ENCODE results near the gene TMEM94. TPM values are rescaled to one million over a fixed set of nuclear protein-coding genes. Genes with fewer than 3 reads are reported as not detected.
"Not testable (repeated sequence)": the region's sequence is repeated elsewhere in the genome, so short reads cannot be mapped to it uniquely, and the experiment has no call there.

Gene TMEM94
- polyA plus RNA-seq, 4 donors: 41.8 to 87.7 (median 60.3) TPM

DNA sequence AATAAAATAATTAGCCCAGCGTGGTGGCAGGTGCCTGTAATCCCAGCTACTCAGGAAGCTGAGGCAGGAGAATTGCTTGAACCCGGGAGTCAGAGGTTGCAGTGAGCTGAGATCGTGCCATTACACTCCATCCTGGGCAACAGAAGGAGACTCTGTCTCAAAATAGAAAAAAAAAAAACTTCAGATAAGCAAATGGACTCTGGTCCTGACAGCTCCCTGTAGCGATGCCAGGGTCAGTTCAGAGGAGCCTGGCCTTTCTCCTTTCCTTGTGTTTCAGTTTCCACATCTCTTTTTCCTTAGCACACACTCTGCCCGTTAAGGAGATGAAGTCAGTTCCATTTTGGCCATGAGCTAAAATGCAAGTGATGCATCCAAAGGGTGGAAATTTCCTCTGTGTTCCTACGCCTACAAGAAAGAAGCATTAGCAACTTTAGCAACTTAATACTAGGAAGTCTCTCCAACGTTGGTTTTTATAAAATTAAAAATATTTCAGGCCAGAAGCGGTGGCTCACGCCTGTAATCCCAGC is 39.3 kb upstream of the TMEM94 start:
- 25 to 48% (median 34%) methylated on average over 9 of the region's 9 CpGs for WGBS, 3 donors
- Histone ChIP-seq H3K27me3 (ENCODE audit: control insufficient read depth in 3 of 3, insufficient read depth in 3 of 3, low read length in 3 of 3) (no peaks in the 10 kb centered on the region), H3K9me3 (ENCODE audit: control insufficient read depth in 2 of 2, insufficient read depth in 1 of 2, low read depth in 1 of 2, low read length in 1 of 2) (no peaks in the 10 kb centered on the region), H3K27ac (ENCODE audit: low read depth in 1 of 3, low read length in 2 of 3) (peak overlapping the region in 2 of 3 donors; percentile 17 to 72), H3K4me1 (ENCODE audit: control insufficient read depth in 3 of 3, insufficient read depth in 2 of 3, low read depth in 1 of 3, low read length in 2 of 3) (peaks cover 0 to 20% (median 0%) of the 10 kb centered on the region in 3 donors), H3K4me3 (ENCODE audit: low read depth in 1 of 3, low read length in 3 of 3) (no peak overlapping the region), H3K36me3 (ENCODE audit: control insufficient read depth in 3 of 3, insufficient read depth in 2 of 3, low read depth in 1 of 3, low read length in 3 of 3) (no peaks in the 10 kb centered on the region)
- FAIRE-seq (no peak), DNase-seq (peak; percentile 75 to 89)

DNA sequence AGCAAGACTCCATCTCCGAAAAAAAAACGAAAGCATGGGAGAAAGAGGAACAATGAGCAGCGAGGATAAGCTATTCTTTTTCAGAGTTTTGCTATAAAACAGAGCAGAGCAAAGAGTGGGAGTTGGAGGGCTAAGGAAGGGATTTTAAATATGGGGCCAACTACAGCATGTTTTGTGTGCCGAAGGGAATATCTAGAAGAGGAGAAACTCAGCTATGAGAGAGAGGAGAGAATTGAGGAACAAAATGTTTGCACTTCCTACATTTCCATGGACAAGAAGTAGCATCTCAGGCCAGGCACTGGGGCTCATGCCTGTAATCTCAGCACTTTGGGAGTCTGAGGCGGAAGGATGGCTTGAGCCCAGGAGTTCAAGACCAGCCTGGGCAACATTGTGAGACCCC is 37.9 kb upstream of the TMEM94 start:
- Histone ChIP-seq H3K9me3 (ENCODE audit: control insufficient read depth in 2 of 2, insufficient read depth in 1 of 2, low read depth in 1 of 2, low read length in 1 of 2) (no peaks in the 10 kb centered on the region), H3K4me1 (ENCODE audit: control insufficient read depth in 3 of 3, insufficient read depth in 2 of 3, low read depth in 1 of 3, low read length in 2 of 3) (peaks cover 0 to 17% (median 0%) of the 10 kb centered on the region in 3 donors), H3K4me3 (ENCODE audit: low read depth in 1 of 3, low read length in 3 of 3) (no peak overlapping the region), H3K27ac (ENCODE audit: low read depth in 1 of 3, low read length in 2 of 3) (no peak overlapping the region), H3K36me3 (ENCODE audit: control insufficient read depth in 3 of 3, insufficient read depth in 2 of 3, low read depth in 1 of 3, low read length in 3 of 3) (no peaks in the 10 kb centered on the region), H3K27me3 (ENCODE audit: control insufficient read depth in 3 of 3, insufficient read depth in 3 of 3, low read length in 3 of 3) (no peaks in the 10 kb centered on the region)
- 59 to 75% (median 72%) methylated on average over 5 of the region's 5 CpGs for WGBS, 3 donors
- FAIRE-seq (no peak), DNase-seq (no peak)

DNA sequence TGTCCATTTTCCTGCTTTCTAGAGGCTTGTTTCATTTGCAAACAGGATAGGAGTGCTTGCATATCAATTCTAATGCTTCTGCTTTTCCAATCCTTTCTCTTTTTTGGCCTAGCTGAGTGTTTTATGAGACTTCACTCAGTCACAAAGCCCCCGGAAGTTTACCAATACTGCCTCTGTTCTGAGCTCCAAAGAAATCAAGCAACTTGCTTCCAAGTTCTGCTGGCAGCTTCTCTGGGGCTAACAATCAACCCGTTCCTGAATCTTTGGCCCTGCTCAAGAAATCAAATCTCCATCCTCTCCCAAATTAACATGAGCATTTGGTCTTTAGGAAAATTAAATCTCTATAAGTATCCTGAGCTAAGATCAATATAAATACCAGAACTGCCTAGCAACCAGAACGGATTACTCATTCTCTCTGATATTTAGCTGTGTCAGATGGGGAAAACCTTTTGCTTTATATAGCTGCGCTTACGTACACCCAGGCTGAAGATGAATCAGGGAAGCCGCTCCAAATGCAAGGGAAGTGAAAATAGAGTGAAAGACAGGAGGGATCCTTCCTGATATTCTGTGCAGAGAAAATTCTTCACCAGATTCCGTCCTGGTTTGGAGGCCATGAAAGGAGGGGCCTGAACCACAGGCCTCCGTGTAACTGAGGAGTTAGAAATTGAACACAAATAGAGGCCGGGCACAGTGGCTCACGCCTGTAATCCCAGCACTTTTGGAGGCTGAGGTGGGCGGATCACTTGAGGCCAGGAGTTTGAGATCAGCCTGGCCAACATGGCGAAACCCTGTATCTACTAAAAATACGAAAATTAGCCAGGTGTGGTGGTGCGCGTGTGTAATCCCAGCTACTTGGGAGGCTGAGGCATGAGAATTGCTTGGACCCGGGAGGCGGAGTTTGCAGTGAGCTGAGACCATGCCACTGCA is 27.6 kb upstream of the TMEM94 start:
- WGBS, 3 donors: 76 to 85% (median 85%) methylated on average over 17 of the region's 17 CpGs
- DNase-seq (peak; percentile 13 to 31), FAIRE-seq (no peak)
- no peaks in the 10 kb centered on the region for H3K9me3 ChIP-seq (ENCODE audit: control insufficient read depth in 2 of 2, insufficient read depth in 1 of 2, low read depth in 1 of 2, low read length in 1 of 2)
- H3K27me3 ChIP-seq (ENCODE audit: control insufficient read depth in 3 of 3, insufficient read depth in 3 of 3, low read length in 3 of 3): no peaks in the 10 kb centered on the region
- H3K4me1 ChIP-seq (ENCODE audit: control insufficient read depth in 3 of 3, insufficient read depth in 2 of 3, low read depth in 1 of 3, low read length in 2 of 3): peaks cover 0 to 15% (median 0%) of the 10 kb centered on the region in 3 donors
- H3K36me3 ChIP-seq (ENCODE audit: control insufficient read depth in 3 of 3, insufficient read depth in 2 of 3, low read depth in 1 of 3, low read length in 3 of 3): no peaks in the 10 kb centered on the region
- no peak overlapping the region for H3K4me3 ChIP-seq (ENCODE audit: low read depth in 1 of 3, low read length in 3 of 3)
- peak overlapping the region in 2 of 3 donors; percentile 39 to 47 for H3K27ac ChIP-seq (ENCODE audit: low read depth in 1 of 3, low read length in 2 of 3)

DNA sequence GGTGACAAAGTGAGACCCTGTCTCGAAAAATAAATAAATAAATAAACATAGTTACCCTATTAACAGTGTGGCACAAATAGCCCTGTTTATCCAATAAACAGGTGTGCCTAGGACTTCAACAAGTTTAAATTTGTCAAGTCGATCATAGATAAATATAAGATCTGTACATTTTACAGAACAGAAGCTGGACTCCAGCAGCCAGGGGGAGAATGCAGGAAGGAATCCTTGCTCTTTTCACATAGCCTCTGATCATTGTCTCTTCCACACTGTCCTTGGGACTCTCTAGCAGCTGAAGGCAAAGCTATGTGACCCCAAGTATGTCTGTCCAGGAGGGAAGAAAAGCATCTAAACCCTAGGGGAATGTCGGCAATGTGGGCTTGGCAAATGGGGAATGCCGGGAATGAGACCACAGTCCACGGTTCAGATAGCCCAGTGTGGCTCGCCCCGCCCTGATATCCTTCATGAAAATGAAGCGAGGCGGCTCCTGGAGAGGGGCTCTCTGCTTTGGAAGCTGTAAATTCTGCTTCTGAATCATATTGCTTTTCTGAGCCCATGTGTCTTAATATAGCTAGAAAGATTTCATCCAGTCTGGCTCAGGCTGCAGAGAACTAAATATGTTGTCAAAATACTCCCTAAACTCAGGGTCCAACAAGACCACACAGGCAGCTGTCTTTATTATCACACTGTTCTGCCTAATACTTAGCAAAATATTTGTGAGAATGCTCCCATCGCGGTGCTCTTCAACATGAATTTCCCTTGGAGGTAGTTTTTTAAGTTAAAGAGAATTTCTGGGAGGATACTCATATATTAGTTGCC is 26.1 kb upstream of the TMEM94 start:
- no peaks in the 10 kb centered on the region for H3K27me3 ChIP-seq (ENCODE audit: control insufficient read depth in 3 of 3, insufficient read depth in 3 of 3, low read length in 3 of 3)
- peak; percentile 78 to 80 for DNase-seq
- H3K4me1 ChIP-seq (ENCODE audit: control insufficient read depth in 3 of 3, insufficient read depth in 2 of 3, low read depth in 1 of 3, low read length in 2 of 3): peaks cover 0 to 16% (median 3%) of the 10 kb centered on the region in 3 donors
- peak overlapping the region in 1 of 3 donors; percentile 54 for H3K27ac ChIP-seq (ENCODE audit: low read depth in 1 of 3, low read length in 2 of 3)
- 20 to 38% (median 34%) methylated on average over 11 of the region's 11 CpGs for WGBS, 3 donors
- H3K36me3 ChIP-seq (ENCODE audit: control insufficient read depth in 3 of 3, insufficient read depth in 2 of 3, low read depth in 1 of 3, low read length in 3 of 3): no peaks in the 10 kb centered on the region
- no peaks in the 10 kb centered on the region for H3K9me3 ChIP-seq (ENCODE audit: control insufficient read depth in 2 of 2, insufficient read depth in 1 of 2, low read depth in 1 of 2, low read length in 1 of 2)
- no peak overlapping the region for H3K4me3 ChIP-seq (ENCODE audit: low read depth in 1 of 3, low read length in 3 of 3)
- no peak for FAIRE-seq

DNA sequence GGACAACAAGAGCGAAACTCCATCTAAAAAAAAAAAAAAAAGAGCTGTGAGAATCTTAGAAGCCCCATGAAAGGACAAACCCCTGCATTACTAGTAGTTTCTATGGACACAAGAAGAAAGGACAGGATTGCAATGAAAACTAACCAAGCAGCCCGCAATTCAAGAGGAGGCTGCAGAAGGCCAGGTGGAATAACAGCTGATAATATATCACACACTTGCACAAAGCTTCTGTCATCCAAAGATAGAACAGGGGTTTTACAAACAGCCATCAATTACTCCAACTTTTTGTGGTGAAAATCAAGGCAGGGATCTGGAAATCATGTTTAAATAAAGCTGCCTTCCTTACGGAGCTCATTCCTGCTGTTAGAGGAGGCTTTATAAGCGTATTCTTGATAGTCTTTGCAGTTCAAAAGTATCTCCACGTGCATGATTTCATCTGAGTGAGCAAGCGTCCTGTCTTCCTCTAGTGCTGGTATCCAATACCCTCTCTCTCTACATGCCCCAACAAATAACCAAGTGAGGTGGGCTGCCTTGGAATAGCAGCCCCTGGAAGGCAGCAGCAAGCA is 23.1 kb upstream of the TMEM94 start:
- no peaks in the 10 kb centered on the region for H3K36me3 ChIP-seq (ENCODE audit: control insufficient read depth in 3 of 3, insufficient read depth in 2 of 3, low read depth in 1 of 3, low read length in 3 of 3)
- WGBS, 3 donors: 74 to 86% (median 83%) methylated on average over 6 of the region's 6 CpGs
- peaks cover 0 to 21% (median 3%) of the 10 kb centered on the region in 3 donors for H3K4me1 ChIP-seq (ENCODE audit: control insufficient read depth in 3 of 3, insufficient read depth in 2 of 3, low read depth in 1 of 3, low read length in 2 of 3)
- DNase-seq (no peak), FAIRE-seq (no peak)
- no peaks in the 10 kb centered on the region for H3K27me3 ChIP-seq (ENCODE audit: control insufficient read depth in 3 of 3, insufficient read depth in 3 of 3, low read length in 3 of 3)
- H3K27ac ChIP-seq (ENCODE audit: low read depth in 1 of 3, low read length in 2 of 3): no peak overlapping the region
- H3K4me3 ChIP-seq (ENCODE audit: low read depth in 1 of 3, low read length in 3 of 3): no peak overlapping the region
- no peaks in the 10 kb centered on the region for H3K9me3 ChIP-seq (ENCODE audit: control insufficient read depth in 2 of 2, insufficient read depth in 1 of 2, low read depth in 1 of 2, low read length in 1 of 2)

DNA sequence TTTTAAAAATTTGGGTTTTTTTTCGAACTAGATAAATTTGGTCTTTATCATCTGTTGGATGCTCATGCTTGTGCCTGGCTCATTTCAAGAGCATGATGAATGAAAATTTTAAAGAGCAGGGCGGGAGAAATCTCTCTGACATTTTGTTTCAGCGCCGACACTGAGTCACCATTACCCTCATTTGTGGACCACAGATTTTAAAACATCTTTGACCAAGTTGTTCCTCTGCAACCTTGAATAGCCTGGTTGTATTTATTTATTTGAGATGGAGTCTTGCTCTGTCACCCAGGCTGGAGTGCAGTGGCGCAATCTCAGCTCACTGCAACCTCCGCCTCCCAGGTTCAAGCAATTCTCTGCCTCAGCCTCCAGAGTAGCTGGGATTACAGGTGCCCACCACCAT is 22.0 kb upstream of the TMEM94 start:
- H3K4me3 ChIP-seq (ENCODE audit: low read depth in 1 of 3, low read length in 3 of 3); H3K36me3 ChIP-seq (ENCODE audit: control insufficient read depth in 3 of 3, insufficient read depth in 2 of 3, low read depth in 1 of 3, low read length in 3 of 3); DNase-seq; H3K27me3 ChIP-seq (ENCODE audit: control insufficient read depth in 3 of 3, insufficient read depth in 3 of 3, low read length in 3 of 3); FAIRE-seq; H3K27ac ChIP-seq (ENCODE audit: low read depth in 1 of 3, low read length in 2 of 3); H3K9me3 ChIP-seq (ENCODE audit: control insufficient read depth in 2 of 2, insufficient read depth in 1 of 2, low read depth in 1 of 2, low read length in 1 of 2): not testable (repeated sequence)
- 90 to 95% (median 91%) methylated on average over 6 of the region's 6 CpGs for WGBS, 3 donors
- H3K4me1 ChIP-seq (ENCODE audit: control insufficient read depth in 3 of 3, insufficient read depth in 2 of 3, low read depth in 1 of 3, low read length in 2 of 3): peaks cover 0 to 21% (median 3%) of the 10 kb centered on the region in 3 donors

DNA sequence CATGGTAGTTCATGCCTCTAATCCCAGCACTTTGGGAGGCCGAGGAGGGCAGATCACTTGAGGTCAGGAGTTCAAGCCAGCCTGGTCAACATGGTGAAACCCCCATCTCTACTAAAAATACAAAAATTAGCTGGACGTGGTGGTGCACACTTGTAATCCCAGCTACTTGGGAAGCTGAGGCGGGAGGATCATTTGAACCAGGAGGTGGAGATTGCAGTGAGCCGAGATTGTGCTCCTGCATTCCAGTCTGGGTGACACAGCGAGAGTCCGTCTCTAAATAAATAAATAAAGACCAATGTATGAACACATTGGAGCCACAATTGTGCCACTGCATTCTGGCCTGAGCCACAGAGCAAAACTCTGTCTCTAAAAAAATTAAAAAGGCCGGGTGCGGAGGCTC is 19.0 kb upstream of the TMEM94 start:
- WGBS, 3 donors: 89 to 90% (median 90%) methylated on average over 8 of the region's 8 CpGs
- not testable (repeated sequence) for H3K9me3 ChIP-seq (ENCODE audit: control insufficient read depth in 2 of 2, insufficient read depth in 1 of 2, low read depth in 1 of 2, low read length in 1 of 2); H3K36me3 ChIP-seq (ENCODE audit: control insufficient read depth in 3 of 3, insufficient read depth in 2 of 3, low read depth in 1 of 3, low read length in 3 of 3); FAIRE-seq; DNase-seq; H3K27me3 ChIP-seq (ENCODE audit: control insufficient read depth in 3 of 3, insufficient read depth in 3 of 3, low read length in 3 of 3); H3K27ac ChIP-seq (ENCODE audit: low read depth in 1 of 3, low read length in 2 of 3); H3K4me3 ChIP-seq (ENCODE audit: low read depth in 1 of 3, low read length in 3 of 3); H3K4me1 ChIP-seq (ENCODE audit: control insufficient read depth in 3 of 3, insufficient read depth in 2 of 3, low read depth in 1 of 3, low read length in 2 of 3)

DNA sequence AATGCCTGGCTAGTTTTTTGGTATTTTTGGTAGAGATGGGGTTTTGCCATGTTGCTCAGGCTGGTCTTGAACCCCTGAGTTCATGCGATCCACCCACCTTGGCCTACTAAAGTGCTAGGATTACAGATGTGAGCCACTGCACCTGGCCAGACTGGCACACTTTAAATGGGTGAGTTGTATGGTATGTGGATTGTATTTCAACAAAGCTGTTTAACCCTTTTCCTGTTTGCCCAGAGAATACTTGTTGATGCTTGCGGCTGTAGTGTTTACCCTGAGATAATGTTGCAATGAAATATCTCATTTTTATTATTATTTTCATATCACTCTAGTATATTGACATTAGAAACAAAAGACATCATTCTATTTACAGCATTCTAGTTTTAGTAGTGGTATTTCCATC is 17.1 kb upstream of the TMEM94 start:
- peaks cover 0 to 2% (median 0%) of the 10 kb centered on the region in 3 donors for H3K36me3 ChIP-seq (ENCODE audit: control insufficient read depth in 3 of 3, insufficient read depth in 2 of 3, low read depth in 1 of 3, low read length in 3 of 3)
- no peak for DNase-seq
- peaks cover 0 to 9% (median 3%) of the 10 kb centered on the region in 3 donors for H3K4me1 ChIP-seq (ENCODE audit: control insufficient read depth in 3 of 3, insufficient read depth in 2 of 3, low read depth in 1 of 3, low read length in 2 of 3)
- no peaks in the 10 kb centered on the region for H3K9me3 ChIP-seq (ENCODE audit: control insufficient read depth in 2 of 2, insufficient read depth in 1 of 2, low read depth in 1 of 2, low read length in 1 of 2)
- FAIRE-seq: no peak
- H3K4me3 ChIP-seq (ENCODE audit: low read depth in 1 of 3, low read length in 3 of 3): no peak overlapping the region
- 79 to 91% (median 85%) methylated on average over 2 of the region's 2 CpGs for WGBS, 3 donors
- H3K27me3 ChIP-seq (ENCODE audit: control insufficient read depth in 3 of 3, insufficient read depth in 3 of 3, low read length in 3 of 3): no peaks in the 10 kb centered on the region
- no peak overlapping the region for H3K27ac ChIP-seq (ENCODE audit: low read depth in 1 of 3, low read length in 2 of 3)

Data from small intestine (tissue), 7 donors.